GM12875 (cell line): ENCODE results near the gene HGS.

ENCODE experiments used
- H3K4me3 ChIP-seq: one replicate; pipeline ENCODE4 v1.5.1; 2011; ENCODE audit warnings: low read depth, low read length, control low read depth
- CTCF ChIP-seq: IDR thresholded peaks from 2 replicates; pipeline ENCODE4 v1.5.1; 2011; ENCODE audit warnings: low read depth, mild to moderate bottlenecking, control low read depth, inconsistent platforms, low read length, moderate library complexity, borderline replicate concordance; ENCODE audit not compliant: insufficient read depth

Gene HGS

GRCh38 chr17:81725439-81725838 is 41.6 kb downstream of the HGS start:
- no peak overlapping the region for H3K4me3 ChIP-seq
- TF ChIP-seq CTCF: no peak

GRCh38 chr17:81726004-81726403 is 42.2 kb downstream of the HGS start:
- no peak overlapping the region for H3K4me3 ChIP-seq
- TF ChIP-seq CTCF: no peak

- no peak overlapping the region for H3K4me3 ChIP-seq
- TF ChIP-seq CTCF: no peak
These were observed 43.7 kb downstream of the HGS start for GRCh38 chr17:81727324-81728031.

- H3K4me3 ChIP-seq: no peak overlapping the region
- peak; percentile 95 for TF ChIP-seq CTCF
These were observed 49.9 kb downstream of the HGS start for GRCh38 chr17:81733507-81734404.

GRCh38 chr17:81734405-81735263 is 50.8 kb downstream of the HGS start:
- no peak for TF ChIP-seq CTCF
- no peak overlapping the region for H3K4me3 ChIP-seq

- TF ChIP-seq CTCF: no peak
- H3K4me3 ChIP-seq: no peak overlapping the region
These were observed 51.7 kb downstream of the HGS start for GRCh38 chr17:81735264-81736102.
